DND-41 (cell line): ENCODE measurements around the gene ZNF343.

Experiments
- EZH2 ChIP-seq: IDR thresholded peaks from 3 replicates; pipeline ENCODE4 v1.6.1; 2012; ENCODE audit warnings: borderline replicate concordance, low read depth, mild to moderate bottlenecking, moderate library complexity, low read length, inconsistent platforms; ENCODE audit not compliant: severe bottlenecking
- TF ChIP-seq, protein P1 (sequence below): IDR thresholded peaks from 2 replicates; pipeline ENCODE4 v1.5.1; 2012; ENCODE audit warnings: borderline replicate concordance, low read length, moderate library complexity, mild to moderate bottlenecking; ENCODE audit not compliant: poor library complexity, severe bottlenecking; ENCODE audit errors: extremely low read depth

DNA sequence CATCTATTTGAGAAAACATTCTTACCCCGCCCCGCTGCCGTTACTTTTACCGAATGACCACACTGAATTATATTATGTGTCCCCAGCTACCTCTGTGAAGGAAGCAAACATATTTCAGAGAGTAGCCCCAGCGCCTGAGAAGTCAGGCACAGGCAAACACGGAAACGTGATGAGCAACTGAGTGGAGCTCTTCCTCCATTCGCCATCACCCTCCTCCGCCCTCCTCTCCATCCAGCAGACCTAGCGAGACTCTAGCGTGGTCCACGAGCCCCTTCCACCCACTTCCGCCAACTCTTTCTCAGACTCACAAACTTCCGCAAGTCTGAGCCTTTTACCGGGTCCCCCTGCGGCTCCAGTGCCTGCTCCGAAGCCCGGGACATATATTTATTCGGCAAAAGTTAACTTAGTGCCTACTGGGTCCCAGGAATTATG lies 38.7 kb downstream of the ZNF343 start:
- TF ChIP-seq EZH2: no peak
- TF ChIP-seq, protein P1, sequence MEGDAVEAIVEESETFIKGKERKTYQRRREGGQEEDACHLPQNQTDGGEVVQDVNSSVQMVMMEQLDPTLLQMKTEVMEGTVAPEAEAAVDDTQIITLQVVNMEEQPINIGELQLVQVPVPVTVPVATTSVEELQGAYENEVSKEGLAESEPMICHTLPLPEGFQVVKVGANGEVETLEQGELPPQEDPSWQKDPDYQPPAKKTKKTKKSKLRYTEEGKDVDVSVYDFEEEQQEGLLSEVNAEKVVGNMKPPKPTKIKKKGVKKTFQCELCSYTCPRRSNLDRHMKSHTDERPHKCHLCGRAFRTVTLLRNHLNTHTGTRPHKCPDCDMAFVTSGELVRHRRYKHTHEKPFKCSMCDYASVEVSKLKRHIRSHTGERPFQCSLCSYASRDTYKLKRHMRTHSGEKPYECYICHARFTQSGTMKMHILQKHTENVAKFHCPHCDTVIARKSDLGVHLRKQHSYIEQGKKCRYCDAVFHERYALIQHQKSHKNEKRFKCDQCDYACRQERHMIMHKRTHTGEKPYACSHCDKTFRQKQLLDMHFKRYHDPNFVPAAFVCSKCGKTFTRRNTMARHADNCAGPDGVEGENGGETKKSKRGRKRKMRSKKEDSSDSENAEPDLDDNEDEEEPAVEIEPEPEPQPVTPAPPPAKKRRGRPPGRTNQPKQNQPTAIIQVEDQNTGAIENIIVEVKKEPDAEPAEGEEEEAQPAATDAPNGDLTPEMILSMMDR: no peak
